GM19238 (cell line): ENCODE measurements around the gene MYPN.
"Not testable (repeated sequence)": the region's sequence is repeated elsewhere in the genome, so short reads cannot be mapped to it uniquely, and the experiment has no call there.

Experiments
- DNase-seq: peaks from one replicate; pipeline ENCODE4 v3.0.0; 2011; ENCODE audit warnings: low spot score; ENCODE audit not compliant: insufficient read length

The MYPN gene

GRCh38 chr10:68231106-68231816 is 122.0 kb downstream of the MYPN start:
- DNase-seq = peak; percentile 78

- DNase-seq = no peak
Observed at GRCh38 chr10:68231817-68232251, 122.5 kb downstream of the MYPN start, which contains the start of gene ATOH7. ATOH7 (minus strand) TSS chr10:68232113; CDS start chr10:68231677, 436 bp downstream.

- DNase-seq = no peak
Observed at GRCh38 chr10:68233046-68233445, 123.8 kb downstream of the MYPN start.

GRCh38 chr10:68235111-68235510 is 125.8 kb downstream of the MYPN start:
- no peak for DNase-seq

GRCh38 chr10:68235581-68235980 is 126.3 kb downstream of the MYPN start:
- DNase-seq = no peak

GRCh38 chr10:68237173-68237572 is 127.9 kb downstream of the MYPN start:
- no peak for DNase-seq

- no peak for DNase-seq
Observed at GRCh38 chr10:68238371-68238770, 129.1 kb downstream of the MYPN start.

- DNase-seq = no peak
Observed at GRCh38 chr10:68239069-68239468, 129.8 kb downstream of the MYPN start.

- no peak for DNase-seq
Observed at GRCh38 chr10:68239596-68240150, 130.4 kb downstream of the MYPN start.

- DNase-seq = no peak
Observed at GRCh38 chr10:68242051-68242450, 132.8 kb downstream of the MYPN start.

GRCh38 chr10:68246397-68246796 is 137.1 kb downstream of the MYPN start:
- DNase-seq = not testable (repeated sequence)

- DNase-seq = no peak
Observed at GRCh38 chr10:68247931-68248330, 138.6 kb downstream of the MYPN start.

GRCh38 chr10:68249297-68249696 is 140.0 kb downstream of the MYPN start:
- no peak for DNase-seq

GRCh38 chr10:68251151-68251550 is 141.9 kb downstream of the MYPN start:
- no peak for DNase-seq

GRCh38 chr10:68251625-68252495 is 142.6 kb downstream of the MYPN start:
- no peak for DNase-seq

GRCh38 chr10:68253346-68253745 is 144.1 kb downstream of the MYPN start:
- DNase-seq = no peak

- no peak for DNase-seq
Observed at GRCh38 chr10:68261132-68261856, 152.0 kb downstream of the MYPN start.
